ENCODE data around the gene CFLAR. TPM values are rescaled to one million over a fixed set of nuclear protein-coding genes. Genes with fewer than 3 reads are reported as not detected.

Gene CFLAR
- total and polyA plus RNA-seq, 2 of the 13 experiments (the other 11 are each of a cell fraction or from before 2014, with no cell fraction given): 43.8 to 92.1 TPM

DNA sequence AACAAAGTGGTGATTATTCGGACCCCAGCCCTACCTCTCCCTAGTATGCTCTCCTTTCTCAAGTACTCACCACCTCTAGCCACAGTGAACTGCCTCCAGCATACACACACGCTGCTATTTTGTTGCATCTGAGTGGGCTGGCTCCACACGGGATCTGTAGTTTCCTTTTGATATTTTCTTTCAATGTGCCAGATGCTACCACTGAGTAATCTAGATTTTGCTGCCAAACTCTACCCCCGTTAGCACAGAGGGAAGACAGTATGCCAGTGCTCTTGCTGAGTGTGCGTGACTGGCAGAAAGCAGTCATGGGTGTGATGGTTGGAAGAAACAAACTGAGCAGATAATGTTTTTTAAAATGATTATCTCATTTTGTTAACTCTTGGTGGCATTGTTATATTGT is 11.6 kb downstream of the CFLAR start:
- CTCF ChIA-PET (ENCODE audit: low intra/inter-chr PET ratio, low total read pairs): no interaction called here
- H3K4me3 ChIP-seq (replicated peaks in 1 of 3; ENCODE audit: insufficient read depth in 1 of 3, low read depth in 2 of 3, low read length in 3 of 3): no peak overlapping the region
- H3K4me2 ChIP-seq (ENCODE audit: low read depth, low read length): no peak overlapping the region

GRCh38 chr2:201128033-201128432 is 12.1 kb downstream of the CFLAR start:
- no peak overlapping the region for H3K27ac ChIP-seq (ENCODE audit: extremely low read length, insufficient read depth, low read length)
- DNase-seq (ENCODE audit: low spot score): no peak
- no peak overlapping the region for H3K4me3 ChIP-seq (replicated peaks in 1 of 3; ENCODE audit: insufficient read depth in 1 of 3, low read depth in 2 of 3, low read length in 3 of 3)
- peaks cover 65% of the 10 kb centered on the region for H3K4me1 ChIP-seq (ENCODE audit: insufficient read depth, low read length)
- H3K9ac ChIP-seq (ENCODE audit: insufficient read depth, low read depth, low read length): no peak overlapping the region
- no peak overlapping the region for H2AFZ ChIP-seq (ENCODE audit: low read length)
- in situ Hi-C loops (cut with HindIII; ENCODE audit: extremely low pct_ligation_motif_present, low pct_unique_long_range_greater_than_20kb): no loop called here
- H3K36me3 ChIP-seq (replicated peaks in 1 of 2; ENCODE audit: control insufficient read depth in 1 of 2, insufficient read depth in 2 of 2, low read length in 2 of 2): peaks cover 12 to 24% of the 10 kb centered on the region in 2 experiments
- no peaks in the 10 kb centered on the region for H3K27me3 ChIP-seq (ENCODE audit: control insufficient read depth in 1 of 2, insufficient read depth in 2 of 2, low read length in 2 of 2)
- ChIA-PET POLR2A (interaction anchor here (0.9 kb wide), 1 partner anchor 17 kb away, joined by 5 read pairs; no protein-coding TSS in a partner anchor), CTCF (ENCODE audit: low intra/inter-chr PET ratio, low total read pairs) (no interaction called here)
- no peak for FAIRE-seq
- H3K9me3 ChIP-seq (ENCODE audit: low read length): no peaks in the 10 kb centered on the region
- H3K79me2 ChIP-seq (ENCODE audit: insufficient read depth, low read length): peaks cover 93% of the 10 kb centered on the region
- ATAC-seq: no peak
- no peak overlapping the region for H3K4me2 ChIP-seq (ENCODE audit: low read depth, low read length)
- BruUV-seq (replicated peaks): no TSS peak
- 97% methylated on average over 1 of the region's 1 CpG for WGBS (ENCODE audit: low lambda C conversion rate)
- intact Hi-C loops (cut with micrococcal nuclease; ENCODE audit: unreplicated experiment): no loop called here
- H4K20me1 ChIP-seq (ENCODE audit: insufficient read depth, low read length): peaks cover 5% of the 10 kb centered on the region; the same call in 1 of the 2 replicates
- TF ChIP-seq AKAP8 (CRISPR knock-in tag; IDR thresholded peaks at IDR 0.05): no peak
- no peak for TF ChIP-seq ZBTB21 (CRISPR knock-in tag; IDR thresholded peaks at IDR 0.05)
- no peak for TF ChIP-seq HNRNPK (IDR thresholded peaks at IDR 0.05; ENCODE audit: low read depth, low read length, poor library complexity, severe bottlenecking)
- TF ChIP-seq HNRNPUL1 (IDR thresholded peaks at IDR 0.05; ENCODE audit: low read depth, low read length): 0 out of 2 replicates have a peak, but pooled peaks have one; percentile 18
- no peak for TF ChIP-seq ZNF589 (CRISPR knock-in tag; conservative IDR thresholded peaks at IDR 0.05)

More for the DNA sequence above, 11.6 kb downstream of the CFLAR start:
- H3K27ac ChIP-seq (ENCODE audit: extremely low read length, insufficient read depth, low read length): peak overlapping the region; percentile 31
- TF ChIP-seq ZBTB21 (CRISPR knock-in tag; IDR thresholded peaks at IDR 0.05) (no peak), CENPT (CRISPR knock-in tag; IDR thresholded peaks at IDR 0.05; ENCODE audit: low read depth) (0 out of 2 replicates have a peak, but pooled peaks have one; percentile 41)
- in situ Hi-C loops (cut with HindIII; ENCODE audit: extremely low pct_ligation_motif_present, low pct_unique_long_range_greater_than_20kb): no loop called here
- peaks cover 11 to 19% of the 10 kb centered on the region in 2 experiments for H3K36me3 ChIP-seq (replicated peaks in 1 of 2; ENCODE audit: control insufficient read depth in 1 of 2, insufficient read depth in 2 of 2, low read length in 2 of 2)
- FAIRE-seq (no peak), ATAC-seq (no peak), DNase-seq (ENCODE audit: low spot score) (no peak)
- H3K4me1 ChIP-seq (ENCODE audit: insufficient read depth, low read length): peaks cover 70% of the 10 kb centered on the region
- H4K20me1 ChIP-seq (ENCODE audit: insufficient read depth, low read length): peaks cover 5% of the 10 kb centered on the region
- H3K9me3 ChIP-seq (ENCODE audit: low read length): no peaks in the 10 kb centered on the region
- no peaks in the 10 kb centered on the region for H3K27me3 ChIP-seq (ENCODE audit: control insufficient read depth in 1 of 2, insufficient read depth in 2 of 2, low read length in 2 of 2)
- peaks cover 93% of the 10 kb centered on the region for H3K79me2 ChIP-seq (ENCODE audit: insufficient read depth, low read length)
- H3K9ac ChIP-seq (ENCODE audit: insufficient read depth, low read depth, low read length): no peak overlapping the region
- no peak overlapping the region for H2AFZ ChIP-seq (ENCODE audit: low read length)
- BruUV-seq (replicated peaks): no TSS peak
- POLR2A ChIA-PET: interaction anchor here (1.1 kb wide), 1 partner anchor 50 kb away, joined by 3 read pairs; no protein-coding TSS in a partner anchor
- WGBS (ENCODE audit: low lambda C conversion rate): 91% methylated on average over 5 of the region's 5 CpGs
- intact Hi-C loops (cut with micrococcal nuclease; ENCODE audit: unreplicated experiment): no loop called here
